ENCODE results near the gene VEZF1.

- TF ChIP-seq POLR2A (IDR thresholded peaks at IDR 0.05; ENCODE audit: low read length) (no peak), GATA1 (IDR thresholded peaks at IDR 0.05; ENCODE audit: low read depth, low read length) (no peak)
These were observed 16.5 kb downstream of the VEZF1 start for GRCh38 chr17:57971572-57971971.
